ENCODE measurements around the gene KIF5B.
"Not testable (repeated sequence)": the region's sequence is repeated elsewhere in the genome, so short reads cannot be mapped to it uniquely, and the experiment has no call there.

The KIF5B gene

GRCh38 chr10:32084185-32084851 is 28.1 kb upstream of the KIF5B start:
- no peak overlapping the region for H3K27ac ChIP-seq (ENCODE audit: low read depth in 2 of 2, low read length in 2 of 2)

DNA sequence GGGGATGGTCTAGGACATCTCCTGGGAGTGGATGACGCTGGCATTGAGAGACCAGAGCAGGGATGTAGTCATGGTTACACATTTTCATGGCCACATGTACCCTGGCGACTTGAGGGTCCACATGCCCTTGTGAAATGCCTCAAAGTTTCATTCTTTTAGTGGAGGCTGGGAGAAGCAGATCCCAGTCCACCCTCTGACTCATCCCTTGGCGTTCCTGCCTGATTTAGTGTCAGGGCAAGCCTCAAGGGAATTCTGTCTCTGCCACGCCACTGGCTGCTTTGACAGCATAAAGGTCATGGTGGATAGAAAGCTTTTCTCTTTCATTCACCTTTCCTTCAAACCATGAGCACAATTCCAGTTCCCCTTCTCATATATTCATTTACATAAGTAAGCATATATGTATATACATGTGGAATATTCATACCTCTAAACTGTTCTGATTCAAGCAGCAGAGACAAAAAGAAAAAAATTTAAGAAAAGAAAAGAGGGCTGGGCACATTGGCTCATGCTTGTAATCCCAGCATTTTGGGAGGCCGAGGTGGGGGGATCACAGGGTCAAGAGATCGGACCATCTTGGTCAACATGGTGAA is 21.8 kb upstream of the KIF5B start:
- H3K9ac ChIP-seq (ENCODE audit: low read depth in 1 of 2, low read length in 2 of 2) = no peak overlapping the region

More at GRCh38 chr10:32084185-32084851, 28.1 kb upstream of the KIF5B start:
- no peaks in the 10 kb centered on the region for H3K9me3 ChIP-seq (ENCODE audit: control insufficient read depth in 2 of 2, low read length in 2 of 2)
- H3K4me1 ChIP-seq (ENCODE audit: control insufficient read depth in 2 of 2, insufficient read depth in 2 of 2, low read length in 2 of 2) = no peaks in the 10 kb centered on the region
- no peaks in the 10 kb centered on the region for H3K27me3 ChIP-seq (ENCODE audit: control insufficient read depth in 2 of 2, insufficient read depth in 2 of 2, low read length in 2 of 2)
- no peak overlapping the region for H3K4me3 ChIP-seq (ENCODE audit: low read length in 2 of 2)
- H3K36me3 ChIP-seq (ENCODE audit: control insufficient read depth in 2 of 2, insufficient read depth in 2 of 2, low read length in 2 of 2) = no peaks in the 10 kb centered on the region
- no peak overlapping the region for H3K9ac ChIP-seq (ENCODE audit: low read depth in 1 of 2, low read length in 2 of 2)

DNA sequence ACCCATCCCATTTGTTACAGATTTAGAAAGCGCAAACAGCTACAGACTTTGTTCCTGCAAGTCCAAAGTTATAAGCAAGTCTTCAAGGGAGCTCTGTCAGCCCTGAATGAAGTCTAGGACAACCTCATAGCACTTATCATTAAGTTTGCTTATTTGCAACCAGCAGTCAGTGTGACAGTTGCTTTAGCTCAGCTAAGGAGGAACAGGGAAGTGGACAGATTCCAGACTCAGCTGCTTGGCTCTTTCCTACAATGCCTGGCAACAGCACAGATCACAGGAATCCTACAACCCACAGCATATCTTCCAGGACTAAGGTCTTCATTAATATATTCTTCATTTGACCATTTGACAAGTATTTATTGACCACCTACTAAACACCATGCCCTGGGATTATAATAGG is 17.4 kb upstream of the KIF5B start:
- Histone ChIP-seq H3K4me1 (ENCODE audit: control insufficient read depth in 2 of 2, insufficient read depth in 2 of 2, low read length in 2 of 2) (no peaks in the 10 kb centered on the region), H3K27ac (ENCODE audit: low read depth in 2 of 2, low read length in 2 of 2) (no peak overlapping the region), H3K36me3 (ENCODE audit: control insufficient read depth in 2 of 2, insufficient read depth in 2 of 2, low read length in 2 of 2) (no peaks in the 10 kb centered on the region)

More for the DNA sequence above, 21.8 kb upstream of the KIF5B start:
- no peaks in the 10 kb centered on the region for H3K36me3 ChIP-seq (ENCODE audit: control insufficient read depth in 2 of 2, insufficient read depth in 2 of 2, low read length in 2 of 2)
- no peak overlapping the region for H3K4me3 ChIP-seq (ENCODE audit: low read length in 2 of 2)
- H3K27me3 ChIP-seq (ENCODE audit: control insufficient read depth in 2 of 2, insufficient read depth in 2 of 2, low read length in 2 of 2) = no peaks in the 10 kb centered on the region
- H3K9me3 ChIP-seq (ENCODE audit: control insufficient read depth in 2 of 2, low read length in 2 of 2) = no peaks in the 10 kb centered on the region
- H3K4me1 ChIP-seq (ENCODE audit: control insufficient read depth in 2 of 2, insufficient read depth in 2 of 2, low read length in 2 of 2) = no peaks in the 10 kb centered on the region
- H3K27ac ChIP-seq (ENCODE audit: low read depth in 2 of 2, low read length in 2 of 2) = no peak overlapping the region

GRCh38 chr10:32073128-32073527 is 16.9 kb upstream of the KIF5B start:
- no peak overlapping the region for H3K9ac ChIP-seq (ENCODE audit: low read depth in 1 of 2, low read length in 2 of 2)
- no peaks in the 10 kb centered on the region for H3K4me1 ChIP-seq (ENCODE audit: control insufficient read depth in 2 of 2, insufficient read depth in 2 of 2, low read length in 2 of 2)
- no peaks in the 10 kb centered on the region for H3K9me3 ChIP-seq (ENCODE audit: control insufficient read depth in 2 of 2, low read length in 2 of 2)
- H3K4me3 ChIP-seq (ENCODE audit: low read length in 2 of 2) = no peak overlapping the region
- H3K27me3 ChIP-seq (ENCODE audit: control insufficient read depth in 2 of 2, insufficient read depth in 2 of 2, low read length in 2 of 2) = no peaks in the 10 kb centered on the region
- no peaks in the 10 kb centered on the region for H3K36me3 ChIP-seq (ENCODE audit: control insufficient read depth in 2 of 2, insufficient read depth in 2 of 2, low read length in 2 of 2)
- no peak overlapping the region for H3K27ac ChIP-seq (ENCODE audit: low read depth in 2 of 2, low read length in 2 of 2)

More for the DNA sequence above, 17.4 kb upstream of the KIF5B start:
- no peaks in the 10 kb centered on the region for H3K27me3 ChIP-seq (ENCODE audit: control insufficient read depth in 2 of 2, insufficient read depth in 2 of 2, low read length in 2 of 2)
- H3K9ac ChIP-seq (ENCODE audit: low read depth in 1 of 2, low read length in 2 of 2) = no peak overlapping the region
- H3K9me3 ChIP-seq (ENCODE audit: control insufficient read depth in 2 of 2, low read length in 2 of 2) = no peaks in the 10 kb centered on the region
- H3K4me3 ChIP-seq (ENCODE audit: low read length in 2 of 2) = no peak overlapping the region

DNA sequence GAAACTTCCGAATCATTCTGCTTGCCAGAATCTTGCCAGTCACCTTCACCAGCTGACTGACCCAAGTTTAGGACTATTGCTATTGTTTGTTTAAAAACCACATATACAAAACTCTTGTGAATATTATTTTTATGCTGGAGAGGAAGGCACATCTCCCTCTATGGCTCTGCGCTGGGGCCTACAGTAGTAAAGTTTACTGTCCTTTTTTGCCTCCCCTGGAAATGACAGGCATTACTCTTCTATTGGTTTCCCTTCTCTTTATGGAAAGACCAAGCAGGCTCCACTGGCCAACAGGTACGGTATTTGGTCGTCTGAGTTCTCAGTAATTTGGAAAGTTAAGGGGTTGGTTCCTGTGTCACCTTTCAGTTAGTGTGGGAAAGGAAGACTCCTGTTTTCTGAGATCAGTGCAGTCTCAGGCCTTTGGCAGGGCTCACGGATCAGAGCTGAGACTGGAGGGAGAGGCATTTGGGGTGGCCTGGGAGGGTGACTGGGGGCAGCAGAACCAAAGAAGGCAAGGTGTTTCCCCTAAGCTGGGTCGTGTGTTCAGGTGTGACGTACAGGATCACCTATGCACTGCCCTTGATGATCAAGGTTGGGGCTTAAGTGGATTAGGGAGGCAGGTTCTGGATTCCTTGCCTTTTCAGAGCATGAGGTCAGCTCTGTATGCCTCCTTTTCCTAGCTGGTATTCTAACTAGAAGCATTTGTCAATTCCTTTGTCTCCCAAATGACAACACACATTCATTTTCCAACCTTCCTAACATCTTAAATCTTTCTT is 16.0 kb upstream of the KIF5B start:
- Histone ChIP-seq H3K27ac (ENCODE audit: low read depth in 2 of 2, low read length in 2 of 2) (no peak overlapping the region), H3K9me3 (ENCODE audit: control insufficient read depth in 2 of 2, low read length in 2 of 2) (no peaks in the 10 kb centered on the region), H3K4me1 (ENCODE audit: control insufficient read depth in 2 of 2, insufficient read depth in 2 of 2, low read length in 2 of 2) (no peaks in the 10 kb centered on the region), H3K9ac (ENCODE audit: low read depth in 1 of 2, low read length in 2 of 2) (no peak overlapping the region), H3K27me3 (ENCODE audit: control insufficient read depth in 2 of 2, insufficient read depth in 2 of 2, low read length in 2 of 2) (no peaks in the 10 kb centered on the region), H3K36me3 (ENCODE audit: control insufficient read depth in 2 of 2, insufficient read depth in 2 of 2, low read length in 2 of 2) (no peaks in the 10 kb centered on the region), H3K4me3 (ENCODE audit: low read length in 2 of 2) (no peak overlapping the region)

DNA sequence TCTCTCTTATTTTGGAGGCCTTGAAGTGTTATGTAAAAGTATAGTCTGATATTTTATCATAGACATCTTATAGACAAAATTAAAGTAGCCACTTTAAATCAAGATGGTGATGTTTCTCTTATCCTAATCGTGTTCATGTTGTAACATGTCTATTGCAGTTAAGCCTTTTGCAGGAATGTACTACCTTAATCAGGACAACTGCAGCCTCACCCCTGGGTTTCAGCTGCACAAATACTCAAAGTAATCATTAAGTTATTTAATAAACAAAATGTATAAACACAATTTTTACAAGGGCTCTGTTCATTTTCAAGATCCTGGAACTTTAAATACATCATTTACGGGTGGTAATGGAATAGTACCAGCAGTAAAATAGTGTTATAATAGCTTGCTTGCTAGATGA is 14.4 kb upstream of the KIF5B start:
- no peaks in the 10 kb centered on the region for H3K9me3 ChIP-seq (ENCODE audit: control insufficient read depth in 2 of 2, low read length in 2 of 2)
- H3K4me1 ChIP-seq (ENCODE audit: control insufficient read depth in 2 of 2, insufficient read depth in 2 of 2, low read length in 2 of 2) = no peaks in the 10 kb centered on the region
- H3K9ac ChIP-seq (ENCODE audit: low read depth in 1 of 2, low read length in 2 of 2) = no peak overlapping the region
- H3K27ac ChIP-seq (ENCODE audit: low read depth in 2 of 2, low read length in 2 of 2) = no peak overlapping the region
- H3K4me3 ChIP-seq (ENCODE audit: low read length in 2 of 2) = no peak overlapping the region
- H3K27me3 ChIP-seq (ENCODE audit: control insufficient read depth in 2 of 2, insufficient read depth in 2 of 2, low read length in 2 of 2) = no peaks in the 10 kb centered on the region
- no peaks in the 10 kb centered on the region for H3K36me3 ChIP-seq (ENCODE audit: control insufficient read depth in 2 of 2, insufficient read depth in 2 of 2, low read length in 2 of 2)

GRCh38 chr10:32068569-32068968 is 12.3 kb upstream of the KIF5B start:
- no peaks in the 10 kb centered on the region for H3K27me3 ChIP-seq (ENCODE audit: control insufficient read depth in 2 of 2, insufficient read depth in 2 of 2, low read length in 2 of 2)
- H3K9ac ChIP-seq (ENCODE audit: low read depth in 1 of 2, low read length in 2 of 2) = no peak overlapping the region
- no peaks in the 10 kb centered on the region for H3K4me1 ChIP-seq (ENCODE audit: control insufficient read depth in 2 of 2, insufficient read depth in 2 of 2, low read length in 2 of 2)
- no peak overlapping the region for H3K27ac ChIP-seq (ENCODE audit: low read depth in 2 of 2, low read length in 2 of 2)
- H3K4me3 ChIP-seq (ENCODE audit: low read length in 2 of 2) = no peak overlapping the region
- no peaks in the 10 kb centered on the region for H3K9me3 ChIP-seq (ENCODE audit: control insufficient read depth in 2 of 2, low read length in 2 of 2)
- no peaks in the 10 kb centered on the region for H3K36me3 ChIP-seq (ENCODE audit: control insufficient read depth in 2 of 2, insufficient read depth in 2 of 2, low read length in 2 of 2)

DNA sequence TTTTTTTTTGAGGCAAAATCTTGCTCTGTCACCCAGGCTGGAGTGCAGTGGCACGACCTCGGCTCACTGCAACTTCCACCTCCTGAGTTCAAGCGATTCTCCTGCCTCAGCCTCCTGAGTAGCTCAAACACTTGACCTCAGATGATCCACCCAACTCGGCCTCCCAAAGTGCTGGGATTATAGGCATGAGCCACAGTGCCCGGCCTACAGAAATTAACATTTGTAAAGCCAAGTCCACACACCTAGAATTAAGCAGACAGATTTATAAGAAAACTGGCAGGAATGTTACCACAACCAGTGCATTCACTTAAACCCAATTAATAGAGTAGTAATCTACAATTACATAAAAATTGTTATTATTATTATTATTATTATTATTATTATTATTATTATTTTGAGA is 11.7 kb upstream of the KIF5B start:
- not testable (repeated sequence) for H3K9ac ChIP-seq (ENCODE audit: low read depth in 1 of 2, low read length in 2 of 2); H3K27me3 ChIP-seq (ENCODE audit: control insufficient read depth in 2 of 2, insufficient read depth in 2 of 2, low read length in 2 of 2); H3K4me1 ChIP-seq (ENCODE audit: control insufficient read depth in 2 of 2, insufficient read depth in 2 of 2, low read length in 2 of 2); H3K4me3 ChIP-seq (ENCODE audit: low read length in 2 of 2); H3K27ac ChIP-seq (ENCODE audit: low read depth in 2 of 2, low read length in 2 of 2); H3K36me3 ChIP-seq (ENCODE audit: control insufficient read depth in 2 of 2, insufficient read depth in 2 of 2, low read length in 2 of 2); H3K9me3 ChIP-seq (ENCODE audit: control insufficient read depth in 2 of 2, low read length in 2 of 2)

- H3K4me3 ChIP-seq (ENCODE audit: low read length in 2 of 2) = no peak overlapping the region
- H3K27ac ChIP-seq (ENCODE audit: low read depth in 2 of 2, low read length in 2 of 2) = no peak overlapping the region
- no peaks in the 10 kb centered on the region for H3K36me3 ChIP-seq (ENCODE audit: control insufficient read depth in 2 of 2, insufficient read depth in 2 of 2, low read length in 2 of 2)
- H3K4me1 ChIP-seq (ENCODE audit: control insufficient read depth in 2 of 2, insufficient read depth in 2 of 2, low read length in 2 of 2) = no peaks in the 10 kb centered on the region
- no peak overlapping the region for H3K9ac ChIP-seq (ENCODE audit: low read depth in 1 of 2, low read length in 2 of 2)
- H3K9me3 ChIP-seq (ENCODE audit: control insufficient read depth in 2 of 2, low read length in 2 of 2) = no peaks in the 10 kb centered on the region
- H3K27me3 ChIP-seq (ENCODE audit: control insufficient read depth in 2 of 2, insufficient read depth in 2 of 2, low read length in 2 of 2) = no peaks in the 10 kb centered on the region
Observed at GRCh38 chr10:32065856-32066255, 9.6 kb upstream of the KIF5B start.

DNA sequence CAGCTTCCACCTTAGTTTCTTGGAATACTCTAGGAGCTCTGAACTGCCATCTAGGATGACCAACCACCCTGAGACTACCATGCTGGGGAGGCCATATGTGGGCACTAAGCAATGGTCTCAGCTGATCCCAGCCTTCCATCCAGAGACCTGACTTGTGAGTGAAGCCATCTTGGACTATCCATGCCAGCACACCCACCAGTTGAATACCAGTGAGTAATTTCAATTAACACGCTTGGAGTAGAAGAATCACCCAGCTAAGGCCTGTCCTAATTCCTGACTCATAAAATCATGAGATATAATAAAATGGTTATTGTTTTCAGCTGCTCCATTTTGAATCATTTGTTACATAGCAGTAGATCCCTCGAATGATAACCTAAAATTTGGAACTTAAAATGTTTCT is 5.2 kb upstream of the KIF5B start:
- no peaks in the 10 kb centered on the region for H3K9me3 ChIP-seq (ENCODE audit: control insufficient read depth in 2 of 2, low read length in 2 of 2)
- H3K4me1 ChIP-seq (ENCODE audit: control insufficient read depth in 2 of 2, insufficient read depth in 2 of 2, low read length in 2 of 2) = peaks cover 5 to 7% of the 10 kb centered on the region in 2 donors
- H3K27ac ChIP-seq (ENCODE audit: low read depth in 2 of 2, low read length in 2 of 2) = no peak overlapping the region
- H3K36me3 ChIP-seq (ENCODE audit: control insufficient read depth in 2 of 2, insufficient read depth in 2 of 2, low read length in 2 of 2) = no peaks in the 10 kb centered on the region
- H3K4me3 ChIP-seq (ENCODE audit: low read length in 2 of 2) = no peak overlapping the region
- H3K27me3 ChIP-seq (ENCODE audit: control insufficient read depth in 2 of 2, insufficient read depth in 2 of 2, low read length in 2 of 2) = no peaks in the 10 kb centered on the region
- H3K9ac ChIP-seq (ENCODE audit: low read depth in 1 of 2, low read length in 2 of 2) = no peak overlapping the region
